Calu3 (cell line): ENCODE measurements around the gene ZPLD1. TPM values are rescaled to one million over a fixed set of nuclear protein-coding genes. Genes with fewer than 3 reads are reported as not detected.

ENCODE experiments used
- BruUV-seq: library from RNA; stranded (reverse); fragments of 400-500 nt; replicated peaks from 2 replicates; lab custom pipeline; 2021; lab: Mats Ljungman, UMichigan
- CTCF ChIA-PET: fragments of 300-600 bp; sonication (Branson Sonifier 250); formaldehyde crosslinking; loops from one replicate; lab custom pipeline; 2022; ENCODE audit warnings: antibody characterized with exemption; lab: Charles Lee
- DNase-seq: peaks from one replicate; pipeline ENCODE4 v3.0.0; 2022
- H3K27ac Mint-ChIP-seq: one replicate; pipeline ENCODE4 v1.8.0; 2022; ENCODE audit warnings: mixed read lengths; ENCODE audit not compliant: unreplicated experiment
- H3K27me3 Mint-ChIP-seq: one replicate; pipeline ENCODE4 v1.8.0; 2022; ENCODE audit warnings: mixed read lengths; ENCODE audit not compliant: unreplicated experiment
- H3K36me3 Mint-ChIP-seq: one replicate; pipeline ENCODE4 v1.8.0; 2022; ENCODE audit warnings: mild to moderate bottlenecking, moderate library complexity, mixed read lengths; ENCODE audit not compliant: insufficient read depth, unreplicated experiment
- H3K4me1 Mint-ChIP-seq: one replicate; pipeline ENCODE4 v1.8.0; 2022; ENCODE audit warnings: mild to moderate bottlenecking, low read depth, mixed read lengths; ENCODE audit not compliant: unreplicated experiment
- H3K4me3 Mint-ChIP-seq: one replicate; pipeline ENCODE4 v1.8.0; 2022; ENCODE audit warnings: mild to moderate bottlenecking, low read depth, moderate library complexity, mixed read lengths; ENCODE audit not compliant: unreplicated experiment
- H3K9me3 Mint-ChIP-seq: one replicate; pipeline ENCODE4 v1.8.0; 2022; ENCODE audit warnings: low read depth, mixed read lengths; ENCODE audit not compliant: unreplicated experiment
- CTCF ChIP-seq: fragments of 200-600 bp; IDR thresholded peaks from one replicate; pipeline ENCODE4 v1.8.0; 2022; ENCODE audit warnings: antibody characterized with exemption; ENCODE audit not compliant: unreplicated experiment
- intact Hi-C: fragments of 100-400 bp; cut with micrococcal nuclease; formaldehyde crosslinking; loops from one replicate; pipeline ENCODE4 v1.10.0; 2022; ENCODE audit not compliant: unreplicated experiment
- total RNA-seq: library from RNA; stranded (reverse); gene quantifications from 2 replicates; pipeline ENCODE4 v1.2.3, GENCODE V29; 2022

The ZPLD1 gene
- total RNA-seq, 1 experiment from 2014 or later: 0.64 TPM

GRCh38 chr3:102449930-102450329 lies 15.1 kb downstream of the ZPLD1 start:
- no peak for DNase-seq
- no peaks in the 10 kb centered on the region for H3K27me3 Mint-ChIP-seq
- no TSS peak for BruUV-seq
- H3K4me3 Mint-ChIP-seq: no peak overlapping the region
- peaks cover 9% of the 10 kb centered on the region for H3K4me1 Mint-ChIP-seq
- CTCF ChIA-PET: no interaction called here
- intact Hi-C loops: no loop called here
- no peak for TF ChIP-seq CTCF
- no peaks in the 10 kb centered on the region for H3K9me3 Mint-ChIP-seq
- no peak overlapping the region for H3K27ac Mint-ChIP-seq
- H3K36me3 Mint-ChIP-seq: no peaks in the 10 kb centered on the region

DNA sequence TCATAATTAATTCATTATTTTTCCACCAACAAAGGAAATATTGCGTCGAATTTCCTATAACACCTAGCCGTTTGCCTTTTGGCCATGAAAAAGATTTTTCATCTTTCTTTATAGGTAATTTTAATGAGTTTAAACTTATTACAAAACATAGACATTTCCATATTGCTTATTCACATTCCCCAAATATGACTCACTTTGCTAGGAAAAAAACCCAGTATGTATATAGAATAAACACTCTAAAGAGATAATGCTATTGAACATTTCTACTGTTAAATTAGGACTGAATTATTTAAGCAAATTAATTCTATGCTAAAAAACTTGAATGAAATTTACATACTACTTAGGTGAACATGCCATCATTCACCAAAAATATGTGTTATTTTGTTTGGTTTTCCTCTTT lies 16.2 kb downstream of the ZPLD1 start:
- Mint-ChIP-seq H3K36me3 (no peaks in the 10 kb centered on the region), H3K4me1 (peaks cover 9% of the 10 kb centered on the region), H3K27me3 (no peaks in the 10 kb centered on the region), H3K4me3 (no peak overlapping the region), H3K9me3 (no peaks in the 10 kb centered on the region), H3K27ac (no peak overlapping the region)
- no peak for TF ChIP-seq CTCF
- no TSS peak for BruUV-seq
- CTCF ChIA-PET: no interaction called here
- intact Hi-C loops: no loop called here
- DNase-seq: no peak

DNA sequence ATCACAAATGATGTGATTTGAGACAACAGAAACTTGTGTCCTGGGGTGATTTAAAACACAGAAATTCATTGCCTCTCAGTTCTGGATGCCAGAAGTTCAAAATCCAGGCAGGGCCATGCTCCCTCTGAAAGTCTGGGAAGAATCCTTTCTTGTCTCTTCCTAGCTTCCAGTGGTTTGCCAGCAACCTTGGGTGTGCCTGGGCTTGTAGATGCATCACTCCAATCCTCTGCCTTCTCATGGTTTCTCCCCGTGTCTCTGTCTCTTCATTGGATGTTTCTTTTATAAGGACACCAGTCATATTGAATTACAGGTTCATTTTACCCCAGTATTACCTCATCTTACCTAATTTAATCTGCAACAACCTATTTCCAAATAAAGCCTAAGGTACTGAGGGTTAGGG lies 16.7 kb downstream of the ZPLD1 start:
- no peak for TF ChIP-seq CTCF
- no peaks in the 10 kb centered on the region for H3K27me3 Mint-ChIP-seq
- no peak overlapping the region for H3K27ac Mint-ChIP-seq
- DNase-seq: no peak
- CTCF ChIA-PET: no interaction called here
- H3K36me3 Mint-ChIP-seq: no peaks in the 10 kb centered on the region
- intact Hi-C loops: no loop called here
- H3K4me3 Mint-ChIP-seq: no peak overlapping the region
- H3K4me1 Mint-ChIP-seq: peaks cover 12% of the 10 kb centered on the region
- H3K9me3 Mint-ChIP-seq: no peaks in the 10 kb centered on the region
- no TSS peak for BruUV-seq

- no peaks in the 10 kb centered on the region for H3K27me3 Mint-ChIP-seq
- H3K27ac Mint-ChIP-seq: no peak overlapping the region
- H3K4me1 Mint-ChIP-seq: peaks cover 19% of the 10 kb centered on the region
- no peaks in the 10 kb centered on the region for H3K9me3 Mint-ChIP-seq
- TF ChIP-seq CTCF: no peak
- H3K36me3 Mint-ChIP-seq: no peaks in the 10 kb centered on the region
- intact Hi-C loops: no loop called here
- BruUV-seq: no TSS peak
- H3K4me3 Mint-ChIP-seq: no peak overlapping the region
- DNase-seq: no peak
- CTCF ChIA-PET: no interaction called here
These were observed 19.4 kb downstream of the ZPLD1 start for GRCh38 chr3:102454181-102454580.

- no peak for TF ChIP-seq CTCF
- CTCF ChIA-PET: no interaction called here
- H3K9me3 Mint-ChIP-seq: no peaks in the 10 kb centered on the region
- no peak for DNase-seq
- no TSS peak for BruUV-seq
- no peaks in the 10 kb centered on the region for H3K27me3 Mint-ChIP-seq
- H3K27ac Mint-ChIP-seq: no peak overlapping the region
- no peak overlapping the region for H3K4me3 Mint-ChIP-seq
- intact Hi-C loops: no loop called here
- H3K36me3 Mint-ChIP-seq: no peaks in the 10 kb centered on the region
- H3K4me1 Mint-ChIP-seq: peaks cover 23% of the 10 kb centered on the region
These were observed 22.8 kb downstream of the ZPLD1 start for GRCh38 chr3:102457644-102458043.
